ENCODE data around the gene CCDC85C.

The CCDC85C gene

DNA sequence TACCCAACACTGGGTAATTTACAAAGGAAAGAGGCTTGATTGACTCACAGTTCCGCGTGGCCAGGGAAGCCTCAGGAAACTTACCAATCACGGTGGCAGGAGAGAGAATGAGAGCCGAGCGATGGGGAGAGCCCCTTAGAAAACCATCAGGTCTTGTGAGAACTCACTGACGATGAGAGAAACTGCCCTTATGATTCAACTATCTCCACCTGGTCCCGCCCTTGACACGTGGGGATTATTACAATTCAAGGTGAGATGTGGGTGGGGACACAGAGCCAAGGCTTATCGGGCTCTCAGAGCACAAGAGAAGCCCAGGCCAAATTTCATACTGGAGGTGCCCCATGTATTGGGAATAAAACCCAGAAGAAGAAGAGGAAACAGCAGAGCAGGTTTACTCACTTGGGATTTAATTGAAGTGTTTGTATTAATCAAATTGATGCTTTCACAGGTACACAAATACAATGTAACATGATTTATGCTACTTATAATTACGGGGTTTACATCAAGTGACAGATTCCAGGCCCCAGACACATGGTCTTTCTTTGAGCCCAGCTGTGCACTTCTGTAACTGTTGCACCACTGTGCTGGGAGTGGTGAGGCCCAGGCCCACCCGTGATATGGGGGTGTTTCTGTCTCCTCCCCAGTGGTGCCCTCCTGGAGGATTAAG is 8.2 kb upstream of the CCDC85C start:
- H3K27ac ChIP-seq = no peak overlapping the region
- TF ChIP-seq ZFX (IDR thresholded peaks at IDR 0.05; ENCODE audit: borderline replicate concordance) = no peak
- TF ChIP-seq, protein P1, sequence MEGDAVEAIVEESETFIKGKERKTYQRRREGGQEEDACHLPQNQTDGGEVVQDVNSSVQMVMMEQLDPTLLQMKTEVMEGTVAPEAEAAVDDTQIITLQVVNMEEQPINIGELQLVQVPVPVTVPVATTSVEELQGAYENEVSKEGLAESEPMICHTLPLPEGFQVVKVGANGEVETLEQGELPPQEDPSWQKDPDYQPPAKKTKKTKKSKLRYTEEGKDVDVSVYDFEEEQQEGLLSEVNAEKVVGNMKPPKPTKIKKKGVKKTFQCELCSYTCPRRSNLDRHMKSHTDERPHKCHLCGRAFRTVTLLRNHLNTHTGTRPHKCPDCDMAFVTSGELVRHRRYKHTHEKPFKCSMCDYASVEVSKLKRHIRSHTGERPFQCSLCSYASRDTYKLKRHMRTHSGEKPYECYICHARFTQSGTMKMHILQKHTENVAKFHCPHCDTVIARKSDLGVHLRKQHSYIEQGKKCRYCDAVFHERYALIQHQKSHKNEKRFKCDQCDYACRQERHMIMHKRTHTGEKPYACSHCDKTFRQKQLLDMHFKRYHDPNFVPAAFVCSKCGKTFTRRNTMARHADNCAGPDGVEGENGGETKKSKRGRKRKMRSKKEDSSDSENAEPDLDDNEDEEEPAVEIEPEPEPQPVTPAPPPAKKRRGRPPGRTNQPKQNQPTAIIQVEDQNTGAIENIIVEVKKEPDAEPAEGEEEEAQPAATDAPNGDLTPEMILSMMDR (IDR thresholded peaks at IDR 0.05) = no peak

DNA sequence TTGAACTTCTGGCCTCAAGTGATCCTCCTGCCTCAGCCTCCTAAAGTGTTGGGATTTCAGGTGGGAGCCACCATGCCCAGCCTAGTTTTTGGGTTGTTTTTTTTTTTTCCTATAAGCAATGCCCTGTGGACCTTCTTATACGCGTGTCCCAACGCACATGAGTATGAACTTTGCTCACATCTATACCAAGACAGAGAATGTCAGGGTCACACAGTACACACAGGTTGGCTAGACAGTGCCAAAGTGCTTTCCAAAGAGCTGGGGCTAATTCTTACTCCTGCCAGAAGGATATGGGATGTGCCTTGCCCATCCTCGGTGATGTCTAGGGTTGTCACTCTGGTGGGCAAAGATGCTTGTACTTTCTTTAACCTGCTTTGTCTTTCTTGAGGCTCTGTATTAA is 7.6 kb upstream of the CCDC85C start:
- TF ChIP-seq, protein P1 (IDR thresholded peaks at IDR 0.05) = no peak
- TF ChIP-seq ZFX (IDR thresholded peaks at IDR 0.05; ENCODE audit: borderline replicate concordance) = no peak
- no peak overlapping the region for H3K27ac ChIP-seq

DNA sequence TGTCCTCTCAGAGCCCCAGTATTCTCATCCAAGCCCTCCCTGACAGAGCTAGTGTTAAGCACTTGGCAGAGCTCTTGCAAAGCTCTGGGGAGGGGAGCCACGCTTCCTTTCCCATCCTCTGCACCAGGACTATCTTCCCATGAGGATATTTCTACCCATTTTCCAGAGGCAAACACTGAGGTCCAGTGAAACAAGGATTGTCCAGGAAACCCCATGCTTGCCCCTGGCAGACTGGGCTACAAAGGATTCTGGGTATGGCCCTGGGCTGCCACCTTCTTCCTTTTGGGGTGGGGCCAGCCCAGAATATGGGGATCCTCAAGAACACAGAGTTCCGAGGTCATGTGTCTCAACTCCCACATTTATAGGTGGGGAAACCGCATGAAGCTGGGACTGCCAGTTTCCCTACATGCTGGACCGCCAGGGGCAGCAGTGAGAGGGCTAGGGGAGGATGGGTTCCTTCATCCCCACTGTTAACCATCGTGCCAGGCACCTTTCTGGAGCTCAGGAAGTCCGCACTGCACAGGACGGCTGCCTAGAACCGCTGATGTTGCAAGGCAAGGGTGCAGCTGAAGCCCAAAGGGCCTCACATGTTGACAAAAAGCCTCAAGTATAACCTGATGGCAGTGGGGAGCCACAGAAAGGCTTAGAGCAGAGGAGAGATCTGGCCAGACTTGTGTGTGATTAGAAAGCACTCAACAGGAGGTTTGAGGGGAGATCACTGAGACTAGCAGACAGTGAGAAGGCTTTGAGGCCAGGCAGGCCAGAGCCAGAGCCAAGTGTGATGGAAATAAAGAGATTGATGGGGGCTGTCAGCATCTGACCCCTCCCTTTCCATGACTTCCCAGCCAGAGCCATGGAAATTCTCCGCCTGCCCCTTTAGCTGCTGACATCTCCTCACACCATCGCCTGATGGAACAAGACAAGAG is 5.5 kb upstream of the CCDC85C start:
- H3K27ac ChIP-seq = no peak overlapping the region
- no peak for TF ChIP-seq ZFX (IDR thresholded peaks at IDR 0.05; ENCODE audit: borderline replicate concordance)
- TF ChIP-seq, protein P1 (IDR thresholded peaks at IDR 0.05) = peak; percentile 63

DNA sequence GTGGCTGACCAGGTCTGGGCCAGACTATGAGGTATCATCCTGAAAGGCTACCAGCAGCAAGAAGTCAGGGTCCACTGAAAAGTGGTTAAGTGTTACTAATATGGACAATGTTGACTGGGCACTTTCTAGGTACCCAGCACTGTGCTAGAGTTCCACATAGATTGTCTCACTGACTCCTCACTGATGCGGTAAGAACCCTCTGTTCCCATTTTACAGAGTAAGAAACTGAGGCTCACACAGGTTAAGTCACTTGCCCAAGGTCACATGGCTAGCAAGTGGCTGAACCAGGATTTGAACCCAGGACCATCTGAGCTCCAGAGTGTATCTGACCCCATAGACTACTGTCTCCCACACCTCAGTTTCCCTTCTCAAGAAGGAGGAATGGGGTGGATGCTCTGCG is 4.6 kb upstream of the CCDC85C start:
- TF ChIP-seq ZFX (IDR thresholded peaks at IDR 0.05; ENCODE audit: borderline replicate concordance) = no peak
- TF ChIP-seq, protein P1 (IDR thresholded peaks at IDR 0.05) = no peak
- no peak overlapping the region for H3K27ac ChIP-seq

DNA sequence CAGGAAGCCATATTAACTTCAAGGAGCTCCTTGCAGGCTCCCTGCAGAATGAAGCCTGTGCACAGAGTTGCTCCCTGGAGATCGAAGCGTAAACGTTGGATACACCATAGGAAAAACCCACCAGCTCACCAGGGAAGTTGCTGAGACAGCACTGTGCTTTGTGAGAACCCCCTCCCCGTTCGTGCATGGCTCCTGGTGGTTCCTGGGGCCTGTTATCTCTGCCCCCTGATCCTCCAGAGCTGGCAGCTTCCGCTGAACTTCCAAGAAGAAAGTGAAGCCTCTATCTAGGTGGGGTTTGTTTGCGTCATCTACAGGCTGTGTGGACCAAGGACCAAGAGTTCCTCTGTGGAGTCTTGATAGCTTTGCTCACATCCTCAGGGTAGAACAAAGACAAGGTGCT is 2.4 kb upstream of the CCDC85C start:
- H3K27ac ChIP-seq = peak overlapping the region; percentile 91
- no peak for TF ChIP-seq ZFX (IDR thresholded peaks at IDR 0.05; ENCODE audit: borderline replicate concordance)
- TF ChIP-seq, protein P1 (IDR thresholded peaks at IDR 0.05) = no peak

DNA sequence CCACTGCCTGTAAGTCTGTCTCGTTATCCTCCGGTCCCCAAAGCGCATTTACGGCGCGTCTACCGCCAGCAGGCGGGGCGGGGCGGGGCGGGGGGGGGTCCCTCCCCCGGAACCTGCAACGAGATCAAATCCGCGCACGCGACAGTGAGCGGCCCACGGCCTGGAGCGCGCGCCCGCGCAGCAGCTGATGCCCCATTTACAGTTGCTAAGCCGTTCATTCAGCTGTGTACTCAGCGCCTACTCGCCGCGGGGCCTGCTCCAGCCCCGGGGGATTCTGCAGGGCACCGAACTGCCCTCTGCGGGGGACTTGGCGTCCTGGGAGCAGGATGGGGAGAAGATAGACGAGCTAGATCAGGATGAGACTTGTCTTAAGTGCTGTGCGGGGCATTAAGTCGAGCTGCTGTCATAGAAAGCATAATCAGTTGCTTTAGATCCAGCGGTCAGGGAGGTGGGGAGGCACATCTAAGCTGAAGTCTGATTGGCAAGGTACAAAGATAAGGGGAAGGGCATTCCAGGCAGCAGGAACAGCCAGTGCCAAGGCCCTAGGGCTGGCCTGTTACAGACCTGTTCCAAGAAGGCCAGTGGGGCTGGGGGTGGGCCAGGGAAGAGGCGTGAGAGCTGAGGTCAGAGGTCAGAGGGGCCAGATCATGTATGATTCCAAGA is 1.4 kb upstream of the CCDC85C start:
- no peak for TF ChIP-seq ZFX (IDR thresholded peaks at IDR 0.05; ENCODE audit: borderline replicate concordance)
- TF ChIP-seq, protein P1 (IDR thresholded peaks at IDR 0.05) = no peak
- H3K27ac ChIP-seq = peak overlapping the region; percentile 91
